GM21390 (cell line): ENCODE measurements around the gene CATSPER1.

Experiments used
- ATAC-seq: cut with Tn5 transposase; IDR thresholded peaks from one replicate; pipeline ENCODE4 v1.9.1; 2021; ENCODE audit not compliant: unreplicated experiment

Gene CATSPER1

DNA sequence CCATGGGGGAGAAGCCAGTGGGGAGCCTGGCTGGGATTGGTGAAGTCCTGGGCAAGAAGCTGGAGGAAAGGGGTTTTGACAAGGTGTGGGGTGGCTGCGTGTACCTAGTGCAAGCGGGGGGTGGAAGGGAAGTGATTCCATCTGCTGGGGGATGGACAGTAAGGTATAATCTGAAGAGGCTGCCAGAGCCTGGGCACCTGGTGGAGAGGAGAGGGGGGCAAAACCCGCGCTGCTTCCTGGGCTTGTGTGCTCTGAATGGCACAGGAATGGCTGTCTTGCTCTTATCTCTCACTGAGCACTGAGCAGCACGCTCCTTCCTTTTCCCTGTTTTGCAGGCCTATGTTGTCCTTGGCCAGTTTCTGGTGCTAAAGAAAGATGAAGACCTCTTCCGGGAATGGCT, 23.0 kb downstream of the CATSPER1 start:
- no peak for ATAC-seq

DNA sequence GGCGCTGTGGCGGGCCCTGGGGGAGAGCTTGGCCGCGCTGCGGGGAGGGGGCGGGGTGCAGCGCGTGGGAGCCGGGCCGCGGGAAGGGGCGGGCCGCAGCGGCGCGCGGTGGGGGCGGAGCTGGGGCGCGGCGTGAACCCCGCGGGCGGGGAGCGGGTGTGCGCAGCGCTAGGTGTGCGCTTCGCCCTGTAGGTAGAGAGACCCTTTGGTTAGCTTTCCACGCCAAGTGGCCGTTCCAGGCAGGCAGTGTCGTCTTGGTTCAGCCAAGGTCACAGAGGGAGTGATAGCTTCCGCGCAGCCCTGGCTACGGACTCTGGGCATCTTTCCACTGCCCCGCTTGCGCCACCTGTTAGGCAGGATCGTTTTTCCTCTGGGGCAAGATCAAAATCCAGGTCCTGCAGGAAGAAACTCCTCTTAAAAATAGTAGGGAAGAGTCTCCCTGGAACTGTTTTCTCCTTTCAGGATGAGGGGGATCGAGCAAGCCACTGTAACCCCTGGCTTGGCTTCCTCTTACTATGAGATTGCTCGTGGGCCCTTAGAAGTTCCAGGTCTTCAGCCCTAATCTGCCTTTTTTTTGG, 23.5 kb downstream of the CATSPER1 start:
- ATAC-seq: peak; percentile 57

DNA sequence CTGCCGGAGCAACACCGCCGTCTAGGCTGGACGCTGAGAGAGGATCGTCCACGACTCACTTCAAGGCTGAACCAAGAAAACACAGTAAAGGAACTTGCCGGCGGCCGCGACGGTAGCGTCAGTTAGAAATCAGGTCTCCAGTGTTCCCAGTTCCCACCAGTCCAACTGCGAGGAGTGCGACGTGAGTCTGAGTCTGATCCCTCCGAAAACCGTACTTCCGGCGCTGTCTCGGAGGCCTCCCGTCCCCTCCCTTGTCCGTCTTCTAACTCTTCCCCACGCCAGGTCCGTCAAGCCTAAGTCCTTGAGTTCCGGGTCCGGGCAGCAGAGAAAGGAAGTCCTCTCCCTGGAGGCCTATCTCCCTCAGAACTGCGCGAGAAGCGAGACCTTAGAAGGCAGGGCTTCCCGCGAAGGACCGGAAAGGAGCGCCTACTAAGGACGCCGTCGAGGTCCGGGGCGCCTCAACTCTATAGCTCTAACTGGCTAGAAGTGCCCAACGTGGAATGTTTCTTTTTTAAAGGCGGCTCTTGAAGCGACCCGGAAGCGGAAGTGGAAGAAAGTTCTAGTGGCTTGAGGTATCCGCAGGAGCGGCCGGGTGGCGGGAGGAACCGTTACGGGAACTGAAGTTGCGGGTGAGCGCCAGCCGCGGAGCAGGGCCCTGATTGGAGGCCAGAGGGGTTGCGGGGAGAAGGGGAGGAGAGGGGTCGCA, 24.2 kb downstream of the CATSPER1 start, which contains the start of the genes BANF1 and EIF1AD:
Gene BANF1 (plus strand): TSS at position 562 of the 706 bp plus-strand sequence. CDS start 748 bp downstream, outside the sequence.
Gene EIF1AD (minus strand): TSS at position 216 of the 706 bp plus-strand sequence. CDS start 1,768 bp downstream, outside the sequence.
- ATAC-seq: peak; percentile 70

- no peak for ATAC-seq
Measured at GRCh38 chr11:65997286-65997685, 29.0 kb downstream of the CATSPER1 start.

- ATAC-seq: no peak
Measured at GRCh38 chr11:65992056-65992455, 34.2 kb downstream of the CATSPER1 start.

GRCh38 chr11:65988791-65989592, 37.3 kb downstream of the CATSPER1 start:
- peak; percentile 89 for ATAC-seq

GRCh38 chr11:65987336-65987735, 38.9 kb downstream of the CATSPER1 start:
- ATAC-seq: no peak

DNA sequence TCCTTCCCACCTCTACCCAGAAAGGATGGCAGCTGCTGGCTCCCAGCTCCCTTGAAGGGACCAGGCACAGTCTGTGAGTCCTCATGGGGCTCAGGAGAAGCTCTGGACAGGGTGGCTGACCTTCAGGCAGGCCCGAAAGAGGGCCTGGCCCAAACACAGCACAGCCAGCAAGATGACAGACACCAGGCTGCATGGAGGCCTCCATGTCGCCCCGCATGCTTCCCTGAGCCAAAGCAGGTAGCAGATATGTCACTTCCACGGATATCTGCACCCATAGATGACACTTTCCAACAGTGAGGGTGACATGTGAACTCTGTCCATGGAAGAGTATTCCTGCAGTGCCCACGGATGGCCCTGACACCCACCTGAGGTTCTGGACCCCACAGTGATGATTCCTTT, 42.7 kb downstream of the CATSPER1 start:
- no peak for ATAC-seq

DNA sequence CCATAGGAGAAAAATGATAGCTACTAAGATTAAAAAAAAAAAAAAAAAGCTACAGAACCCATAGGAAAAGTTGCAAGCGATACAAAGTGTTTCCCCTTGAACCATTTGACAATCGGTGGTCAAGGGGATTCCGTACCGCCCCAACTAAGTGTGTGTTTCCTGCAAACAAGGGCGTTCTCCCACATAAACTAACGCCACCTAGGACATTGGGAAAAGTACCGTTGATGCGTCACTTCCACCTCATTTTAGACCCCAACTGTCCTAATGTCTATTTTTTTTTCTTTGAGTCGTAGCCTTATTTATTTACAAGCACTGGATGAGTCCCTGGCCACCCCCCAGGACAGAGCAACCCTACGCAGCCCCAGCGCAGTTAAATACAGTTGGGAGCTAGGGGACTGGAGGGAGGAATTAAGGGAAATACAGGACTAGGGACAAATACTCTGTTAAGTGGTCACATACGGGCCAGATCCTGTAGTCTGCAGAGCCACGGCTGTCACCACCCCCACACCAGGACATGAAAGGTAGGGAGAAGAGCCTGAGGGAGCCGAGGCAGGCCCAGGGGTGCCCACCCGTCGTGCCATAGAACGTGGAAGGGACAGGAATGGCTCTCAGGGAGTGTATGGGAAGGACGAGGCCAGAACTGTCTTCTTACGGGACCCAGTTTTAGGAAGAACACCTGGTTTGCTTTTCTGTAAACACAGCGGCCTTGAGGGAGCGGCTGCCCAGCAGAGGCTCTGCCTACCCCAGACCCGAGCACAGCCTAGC, 43.3 kb downstream of the CATSPER1 start:
- no peak for ATAC-seq

GRCh38 chr11:65981972-65982823, 44.1 kb downstream of the CATSPER1 start:
- ATAC-seq: no peak

GRCh38 chr11:65981101-65981740, 45.1 kb downstream of the CATSPER1 start:
- ATAC-seq: no peak

GRCh38 chr11:65979261-65979759, 47.0 kb downstream of the CATSPER1 start:
- ATAC-seq: no peak

DNA sequence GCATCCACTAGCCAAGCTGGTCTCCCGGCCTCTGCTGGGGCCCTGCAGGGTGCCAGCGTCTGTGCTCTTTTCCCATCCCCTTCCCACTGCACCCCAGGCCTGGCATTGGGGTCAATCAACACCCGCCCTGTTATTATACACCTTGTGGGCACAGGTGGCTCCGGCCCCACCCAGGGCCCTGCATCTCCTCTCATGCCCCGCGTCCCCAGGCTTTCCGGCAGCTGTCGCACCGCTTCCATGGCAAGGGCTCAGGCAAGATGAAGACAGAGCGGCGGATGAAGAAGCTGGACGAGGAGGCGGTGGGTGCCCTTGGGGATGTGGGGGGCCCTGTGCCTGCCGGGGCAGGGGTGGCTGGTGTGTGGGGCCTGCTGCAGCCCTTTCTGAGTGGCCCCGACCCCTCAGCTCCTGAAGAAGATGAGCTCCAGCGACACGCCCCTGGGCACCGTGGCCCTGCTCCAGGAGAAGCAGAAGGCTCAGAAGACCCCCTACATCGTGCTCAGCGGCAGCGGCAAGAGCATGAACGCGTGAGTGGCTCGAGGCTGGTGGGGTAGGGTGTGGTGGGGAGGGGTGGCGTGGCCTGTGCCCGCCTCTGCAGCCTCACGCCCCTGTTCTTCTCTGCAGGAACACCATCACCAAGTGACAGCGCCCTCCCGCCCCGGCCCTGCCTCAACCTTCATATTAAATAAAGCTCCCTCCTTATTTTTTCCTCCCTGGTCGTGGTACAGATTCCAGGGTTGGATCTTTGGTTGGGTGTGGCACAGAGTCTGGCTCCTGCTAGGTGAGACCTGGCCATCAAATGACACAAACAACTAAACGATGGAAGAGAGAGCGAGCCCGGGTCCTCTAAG, 47.7 kb downstream of the CATSPER1 start:
- ATAC-seq: no peak

DNA sequence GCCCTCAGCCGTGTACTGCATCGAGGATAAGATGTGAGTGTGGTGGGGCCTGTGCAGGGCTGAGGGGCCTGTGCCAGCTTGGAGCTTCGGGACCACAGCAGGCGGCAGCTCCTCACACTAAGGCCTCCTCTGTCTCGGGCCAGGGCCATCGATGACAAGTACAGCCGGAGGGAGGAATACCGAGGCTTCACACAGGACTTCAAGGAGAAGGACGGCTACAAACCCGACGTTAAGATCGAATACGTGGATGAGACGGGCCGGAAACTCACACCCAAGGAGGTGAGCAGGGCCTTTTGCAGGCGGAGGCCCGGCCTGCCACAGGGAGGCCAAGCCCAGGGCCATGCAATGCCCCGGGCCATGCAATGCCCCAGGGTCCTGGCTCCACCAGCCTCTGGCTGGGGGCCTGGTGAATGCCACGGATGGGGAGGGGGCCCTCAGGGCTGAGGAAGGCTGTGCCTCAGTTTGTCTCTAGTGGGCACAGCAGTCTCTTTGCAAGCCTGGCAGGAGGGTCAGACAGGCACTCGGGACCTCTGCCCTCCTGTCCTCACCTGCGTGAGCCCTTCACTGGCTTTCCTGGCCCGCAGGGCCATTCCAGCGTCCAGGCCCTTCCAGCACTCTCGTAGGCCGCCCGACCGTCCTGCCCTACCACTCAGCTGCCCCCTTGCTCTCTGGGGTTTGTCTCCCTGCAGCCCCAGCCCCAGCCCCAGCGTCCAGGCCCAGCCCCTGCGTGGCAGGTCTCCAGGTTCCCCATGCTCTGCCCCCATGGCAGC, 48.5 kb downstream of the CATSPER1 start:
- ATAC-seq: no peak

DNA sequence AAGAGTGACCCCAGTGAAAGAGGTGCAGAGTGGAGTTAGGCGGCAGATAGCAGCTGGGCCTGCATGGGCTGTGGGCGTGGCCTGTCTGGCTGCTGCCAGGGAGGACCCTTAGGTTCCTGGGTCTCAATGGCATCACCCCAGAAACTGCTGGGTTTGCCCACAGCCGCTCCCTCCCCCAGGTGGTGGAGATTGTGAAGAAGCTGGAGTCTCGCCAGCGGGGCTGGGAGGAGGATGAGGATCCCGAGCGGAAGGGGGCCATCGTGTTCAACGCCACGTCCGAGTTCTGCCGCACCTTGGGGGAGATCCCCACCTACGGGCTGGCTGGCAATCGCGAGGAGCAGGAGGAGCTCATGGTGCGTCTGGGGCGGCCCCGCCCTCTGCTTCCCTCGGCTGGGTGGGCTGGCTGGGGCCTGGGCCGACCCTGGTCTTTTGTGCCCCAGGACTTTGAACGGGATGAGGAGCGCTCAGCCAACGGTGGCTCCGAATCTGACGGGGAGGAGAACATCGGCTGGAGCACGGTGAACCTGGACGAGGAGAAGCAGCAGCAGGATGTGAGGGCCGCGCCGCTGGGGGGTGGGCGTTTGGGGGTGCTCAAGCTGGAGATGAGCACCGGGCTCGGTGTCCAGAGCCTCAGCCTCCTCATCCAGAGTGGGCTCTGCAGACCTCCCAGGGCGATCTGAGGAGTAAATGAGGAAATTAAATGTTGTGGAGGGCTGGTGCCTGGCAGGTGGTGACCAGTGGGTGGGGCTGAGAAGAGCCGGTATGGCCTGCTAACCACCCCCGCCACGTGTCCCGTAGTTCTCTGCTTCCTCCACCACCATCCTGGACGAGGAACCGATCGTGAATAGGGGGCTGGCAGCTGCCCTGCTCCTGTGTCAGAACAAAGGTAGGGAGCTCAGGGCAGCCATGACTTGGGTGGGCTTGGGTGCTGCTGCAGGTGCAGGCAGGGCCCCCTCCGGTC, 49.8 kb downstream of the CATSPER1 start:
- no peak for ATAC-seq

DNA sequence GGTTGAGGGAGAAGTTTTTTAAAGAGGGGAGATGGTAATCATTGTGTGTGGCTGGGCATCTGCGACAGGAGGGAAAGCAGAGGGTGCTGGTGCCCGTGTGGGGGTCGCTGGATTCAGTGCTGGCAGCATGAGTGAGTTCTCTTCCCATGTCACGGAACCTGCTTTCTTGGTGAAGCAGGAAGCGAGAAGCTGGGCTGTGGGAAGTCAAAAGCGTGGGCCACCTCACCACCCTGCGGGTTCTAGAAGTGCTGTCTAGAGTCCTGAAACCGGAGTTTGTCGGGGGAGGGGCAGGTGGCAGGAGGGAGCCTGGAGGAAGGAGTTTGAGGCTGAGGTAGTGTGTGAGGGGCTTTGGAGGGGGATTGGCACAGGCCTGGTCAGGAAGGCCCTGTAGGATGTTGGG, 50.5 kb downstream of the CATSPER1 start:
- ATAC-seq: no peak
